GM21381 (cell line): ENCODE measurements around the gene GPX5.

ENCODE experiments used
- ATAC-seq: cut with Tn5 transposase; IDR thresholded peaks from one replicate; pipeline ENCODE4 v1.9.1; 2021; ENCODE audit warnings: mild to moderate bottlenecking, moderate library complexity; ENCODE audit not compliant: unreplicated experiment

The GPX5 gene

GRCh38 chr6:28553384-28553985, 27.8 kb downstream of the GPX5 start:
- no peak for ATAC-seq

GRCh38 chr6:28553986-28554881, 28.6 kb downstream of the GPX5 start:
- no peak for ATAC-seq

DNA sequence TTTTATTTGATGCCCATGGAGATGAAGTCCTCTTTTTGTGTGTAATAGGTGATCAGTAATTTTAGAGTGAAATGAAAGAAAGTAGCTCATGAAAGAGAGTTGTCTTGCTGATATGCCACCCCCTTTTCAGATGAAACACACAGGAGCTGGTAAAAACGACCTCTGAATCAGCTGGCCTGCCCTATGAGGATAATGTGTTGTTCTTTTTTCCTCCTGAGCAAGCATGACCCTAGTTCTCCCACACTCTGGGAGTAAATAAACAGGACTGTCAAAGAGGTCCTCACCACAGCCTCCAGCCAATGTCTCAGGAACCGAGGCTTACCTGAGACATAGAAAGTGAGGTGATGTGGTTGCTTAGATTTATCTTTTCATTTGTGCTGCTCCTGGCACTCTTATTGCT, 29.5 kb downstream of the GPX5 start:
- no peak for ATAC-seq

DNA sequence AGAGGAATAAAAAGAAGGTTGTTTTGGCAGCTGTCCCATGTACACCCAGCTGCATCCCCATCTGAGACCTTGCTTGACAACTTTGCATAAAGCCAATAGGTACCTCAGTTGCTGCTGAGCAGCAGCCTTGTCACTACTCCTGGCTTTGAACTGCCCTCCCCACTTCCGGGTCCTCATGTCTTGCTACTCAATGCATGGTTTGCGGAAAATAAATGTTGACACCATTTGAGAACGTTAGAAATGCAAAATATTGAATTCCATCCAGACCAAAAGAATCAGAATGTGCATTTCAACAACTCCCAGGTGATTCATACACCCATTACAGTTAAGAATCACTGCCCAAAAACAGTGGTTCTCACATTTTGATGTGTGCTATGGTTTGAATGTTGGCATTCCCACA, 32.9 kb downstream of the GPX5 start:
- ATAC-seq: no peak

- no peak for ATAC-seq
These were observed 37.9 kb downstream of the GPX5 start for GRCh38 chr6:28563430-28564095.

DNA sequence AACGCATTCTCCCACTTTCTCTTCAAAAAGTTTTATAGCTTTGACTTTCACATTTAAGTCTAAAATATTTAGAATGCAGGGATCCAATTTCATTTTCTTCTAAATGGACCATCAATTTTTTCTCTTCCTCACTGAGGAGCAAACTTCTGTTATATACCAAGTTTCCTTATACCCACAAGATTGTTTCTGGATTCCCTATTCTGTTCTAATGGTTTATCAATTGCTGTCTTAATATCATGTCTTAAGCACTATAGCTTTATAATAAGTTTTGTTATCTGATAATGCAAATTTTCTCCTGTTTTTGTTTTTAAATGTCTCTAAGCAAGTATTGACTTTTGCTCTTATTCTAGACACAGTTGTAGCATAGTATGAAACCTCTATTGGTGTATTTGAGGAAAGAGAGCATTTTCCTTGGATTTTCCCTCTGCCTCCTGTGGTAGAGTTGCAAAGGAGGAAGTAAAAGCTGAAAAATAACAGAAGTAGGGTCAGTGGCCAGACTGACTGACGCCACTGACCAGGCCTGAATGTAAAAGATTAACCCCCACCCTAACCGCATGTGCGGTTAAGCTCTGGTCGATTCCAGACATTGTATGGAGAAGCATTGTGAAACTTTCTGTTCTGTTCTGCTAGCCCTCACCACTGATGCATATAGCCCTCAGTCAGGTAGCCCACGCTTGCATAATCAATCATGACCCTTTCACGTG, 40.3 kb downstream of the GPX5 start:
- no peak for ATAC-seq

- ATAC-seq: no peak
These were observed 41.0 kb downstream of the GPX5 start for GRCh38 chr6:28566527-28567252.

GRCh38 chr6:28567506-28567905, 41.8 kb downstream of the GPX5 start:
- no peak for ATAC-seq

GRCh38 chr6:28568515-28569108, 42.9 kb downstream of the GPX5 start:
- no peak for ATAC-seq

DNA sequence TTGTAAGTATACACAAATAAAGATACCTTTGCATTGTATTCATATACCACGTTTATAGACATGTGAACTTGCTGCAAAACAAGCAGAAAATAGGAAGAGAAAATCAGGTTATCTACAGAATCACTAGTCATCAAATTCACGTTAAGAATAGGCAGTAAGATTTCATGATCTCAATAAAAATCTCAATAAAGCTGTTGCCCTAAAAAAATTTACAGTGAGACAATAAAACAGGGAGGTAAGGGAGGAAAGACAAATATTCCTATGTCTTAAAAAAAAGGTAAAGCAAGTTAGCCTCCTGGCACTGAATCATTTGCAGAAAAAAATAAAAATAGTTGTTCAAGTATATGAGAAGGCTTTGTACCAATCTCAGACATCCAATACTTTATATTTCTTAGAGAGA, 44.1 kb downstream of the GPX5 start:
- no peak for ATAC-seq

DNA sequence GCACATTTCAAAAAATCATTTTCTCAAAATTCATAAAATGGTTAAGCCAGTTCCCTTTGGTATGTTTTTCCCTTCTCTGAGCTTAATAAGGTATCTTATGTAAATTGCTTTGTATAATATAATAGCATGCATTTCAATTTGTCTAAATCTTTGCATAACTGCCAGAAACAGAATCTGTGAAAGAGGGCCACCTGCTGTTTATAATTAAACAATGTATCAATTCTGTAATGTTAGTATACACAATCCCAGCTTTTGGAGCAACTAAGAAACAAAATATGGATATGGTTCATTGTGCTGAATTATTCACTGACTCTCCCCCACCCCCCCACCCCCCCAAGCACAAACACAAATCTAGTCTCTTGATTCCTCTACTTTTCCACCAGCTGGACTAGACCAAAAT, 54.8 kb downstream of the GPX5 start:
- ATAC-seq: no peak

DNA sequence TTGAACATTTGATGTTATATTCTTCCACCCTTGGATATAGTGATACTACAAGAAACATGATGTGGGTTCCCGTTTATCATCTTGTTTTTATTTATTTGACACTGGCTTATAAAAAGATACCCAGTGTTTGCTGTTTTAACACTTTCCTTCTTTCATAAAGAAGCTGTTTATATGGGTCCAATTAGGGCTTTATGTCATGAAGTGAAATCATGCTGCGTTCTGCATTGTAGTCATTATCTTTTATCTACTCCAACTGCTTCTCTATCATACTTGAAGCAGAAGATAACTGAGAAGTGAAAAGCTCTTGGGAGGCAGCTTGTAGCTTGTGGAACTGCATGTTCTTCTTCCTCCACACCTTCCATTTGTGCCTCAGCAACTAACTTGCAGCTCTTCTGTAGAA, 57.8 kb downstream of the GPX5 start:
- no peak for ATAC-seq
